ENCODE results near the gene SCN2A. TPM values are rescaled to one million over a fixed set of nuclear protein-coding genes. Genes with fewer than 3 reads are reported as not detected.

SCN2A gene
- total RNA-seq, 1 donor from 2014 or later = under 0.01 TPM

DNA sequence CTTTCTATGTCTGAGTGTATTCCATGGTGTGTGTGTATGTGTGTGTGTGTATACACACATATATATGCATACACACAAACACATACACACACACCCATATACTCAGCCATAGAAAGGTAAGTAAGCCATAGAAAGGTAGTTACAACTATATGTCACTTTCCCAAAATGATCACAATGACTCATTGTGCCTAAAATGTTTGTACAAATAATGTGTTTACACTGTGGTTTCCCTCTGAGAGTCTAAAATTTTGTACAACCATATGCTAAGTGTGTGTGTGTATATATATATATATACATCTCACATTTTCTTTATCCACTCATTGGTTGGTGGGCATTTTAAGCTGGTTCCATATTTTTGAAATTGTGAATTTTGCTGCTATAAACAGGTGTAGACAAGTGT, 175.0 kb downstream of the SCN2A start:
- DNase-seq (ENCODE audit: low read depth in 2 of 2) = no peak

DNA sequence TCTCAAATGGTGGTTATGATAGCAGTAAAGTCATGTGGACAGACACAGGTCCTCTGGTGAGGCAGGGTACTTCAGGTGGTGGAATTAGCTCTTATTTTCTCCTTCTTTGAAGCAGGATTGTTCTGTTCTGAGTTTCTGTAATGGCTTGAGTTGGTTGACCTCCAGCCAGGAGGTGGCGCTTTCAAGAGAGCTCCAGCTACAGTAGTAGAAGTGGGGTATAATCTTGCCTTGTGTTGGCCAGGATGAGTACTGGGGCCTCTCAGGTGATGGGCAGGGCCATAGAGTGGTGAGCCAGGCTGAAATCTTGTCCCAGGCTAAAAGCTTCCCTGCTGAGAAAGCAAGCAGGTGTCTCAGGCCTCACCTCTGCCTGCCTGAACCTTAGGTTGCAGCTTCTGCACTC, 177.8 kb downstream of the SCN2A start:
- DNase-seq (ENCODE audit: low read depth in 2 of 2) = no peak

DNA sequence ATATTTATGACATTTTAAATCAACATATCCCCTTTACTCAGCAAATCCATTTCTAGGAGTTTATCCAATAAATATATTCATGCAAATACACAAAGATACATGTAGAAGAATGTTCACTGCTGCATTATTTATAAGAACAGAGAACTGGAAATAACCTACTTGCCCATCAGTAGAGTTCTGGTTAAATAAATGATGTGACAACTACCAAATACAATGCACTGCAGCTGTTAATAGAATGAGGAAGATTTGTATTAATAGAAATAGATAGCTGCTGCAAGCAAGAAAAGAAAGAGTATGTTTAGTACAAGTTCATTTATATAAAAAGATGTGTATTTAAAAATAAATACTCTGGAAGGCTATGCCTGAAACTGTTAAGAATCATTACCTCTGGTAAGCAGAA, 181.0 kb downstream of the SCN2A start:
- no peak for DNase-seq (ENCODE audit: low read depth in 2 of 2)

GRCh38 chr2:165423081-165423480, 183.9 kb downstream of the SCN2A start:
- no peak for DNase-seq (ENCODE audit: low read depth in 2 of 2)

- DNase-seq (ENCODE audit: low read depth in 2 of 2) = no peak
These were observed 186.3 kb downstream of the SCN2A start for GRCh38 chr2:165425556-165425955.

DNA sequence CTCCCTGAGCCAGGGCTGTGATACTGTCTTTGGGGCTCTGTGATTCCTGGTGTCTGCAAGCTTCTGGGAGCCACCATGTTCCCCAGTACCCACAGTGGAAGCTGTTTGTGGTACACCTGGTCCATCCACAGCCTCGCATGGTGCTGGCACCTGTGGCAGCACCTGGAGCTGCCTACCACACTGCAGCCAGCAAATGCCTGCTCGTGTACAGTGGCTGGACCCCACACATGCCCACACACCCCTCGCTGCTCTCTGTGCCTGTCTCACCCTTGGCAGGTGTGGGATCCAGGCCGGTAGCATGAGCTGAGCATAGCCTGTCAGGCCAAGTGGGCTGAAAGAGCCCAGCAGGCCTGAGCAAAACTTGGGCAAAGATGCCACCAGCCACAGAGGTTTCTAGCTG, 188.5 kb downstream of the SCN2A start:
- no peak for DNase-seq (ENCODE audit: low read depth in 2 of 2)

- DNase-seq (ENCODE audit: low read depth in 2 of 2) = no peak
These were observed 189.7 kb downstream of the SCN2A start for GRCh38 chr2:165428926-165429325.

- DNase-seq (ENCODE audit: low read depth in 2 of 2) = no peak
These were observed 191.8 kb downstream of the SCN2A start for GRCh38 chr2:165431014-165431413.

DNA sequence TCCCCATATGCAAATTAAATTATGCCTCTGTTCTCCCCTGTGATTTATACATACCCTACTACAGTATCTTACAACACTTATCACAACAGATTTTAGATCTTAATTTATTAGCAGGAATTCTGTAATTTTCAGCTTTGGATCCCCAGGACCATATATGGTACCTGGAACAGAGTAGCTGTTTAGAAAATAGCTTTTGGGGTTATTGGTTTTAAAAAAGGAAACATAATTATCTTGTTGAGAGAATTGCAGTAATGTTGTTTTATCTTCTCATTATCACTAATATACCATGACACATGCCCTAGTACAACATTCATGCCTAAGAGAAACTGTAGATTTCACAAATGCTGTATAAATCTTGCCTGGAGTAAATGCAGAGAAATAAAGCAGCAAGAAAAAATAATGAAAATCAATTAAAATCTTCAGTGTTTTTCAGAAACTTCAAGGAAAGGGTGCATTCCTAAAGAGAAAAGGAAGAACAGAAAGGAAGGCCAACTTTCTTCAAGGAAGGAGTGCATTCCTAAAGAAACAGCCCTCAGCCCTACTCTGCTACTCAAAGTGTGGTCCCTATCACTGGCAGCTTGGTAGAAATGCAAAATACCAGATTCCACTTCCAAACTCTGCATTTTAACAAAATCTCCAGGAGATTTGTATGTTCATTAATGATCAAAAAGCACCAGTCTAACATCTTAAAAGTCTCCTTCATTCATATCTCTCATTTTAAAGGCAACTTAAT, 193.2 kb downstream of the SCN2A start:
- DNase-seq (ENCODE audit: low read depth in 2 of 2) = no peak

DNA sequence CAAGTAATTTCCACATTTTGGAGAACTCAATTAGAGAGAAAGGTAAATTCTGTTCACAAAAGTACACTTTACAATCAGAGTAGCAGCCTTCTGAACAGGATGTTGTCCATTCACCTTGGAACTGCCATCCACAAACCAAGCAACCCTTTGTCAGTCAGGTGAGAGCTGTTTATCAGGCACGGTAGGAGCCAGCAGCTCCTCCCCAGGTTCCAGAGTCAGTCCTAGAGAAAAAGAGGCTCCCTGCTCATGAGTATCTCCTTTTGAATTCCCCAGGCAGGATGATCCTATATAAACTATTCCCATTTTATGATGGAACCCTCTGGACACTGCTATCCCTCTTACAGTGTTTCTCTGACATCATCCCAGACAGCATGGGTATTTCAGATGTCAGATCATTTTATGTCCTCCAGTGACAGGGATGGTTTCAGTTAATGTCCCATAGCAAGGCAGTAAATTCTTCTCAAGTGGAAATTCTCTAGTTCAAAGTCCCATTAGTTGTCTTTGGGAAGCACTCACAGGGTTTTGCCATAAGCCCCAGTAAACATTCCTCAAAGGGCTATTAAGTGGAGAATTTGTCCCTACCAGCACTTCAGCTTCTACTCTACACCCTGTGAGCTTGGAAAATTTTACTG, 195.8 kb downstream of the SCN2A start:
- no peak for DNase-seq (ENCODE audit: low read depth in 2 of 2)

DNA sequence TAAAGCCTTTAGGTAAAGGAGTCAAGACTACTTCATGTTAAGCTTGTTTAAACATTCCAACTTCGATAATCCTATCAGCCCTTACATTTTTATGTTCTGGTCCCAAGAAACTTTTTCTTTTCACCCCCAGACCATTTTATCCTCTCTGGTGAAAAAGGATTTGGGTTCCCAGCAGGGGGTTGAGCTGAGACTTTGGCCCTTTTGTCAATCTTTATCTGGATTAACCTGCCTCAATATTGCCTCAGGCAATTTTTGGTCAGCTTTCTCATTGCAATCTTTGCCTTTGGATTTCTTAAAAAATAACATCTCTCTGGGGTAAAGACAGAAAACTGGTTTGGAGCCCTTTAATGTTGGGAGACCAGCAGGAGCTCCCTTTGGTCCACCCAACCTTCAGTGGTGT, 196.4 kb downstream of the SCN2A start:
- no peak for DNase-seq (ENCODE audit: low read depth in 2 of 2)

DNA sequence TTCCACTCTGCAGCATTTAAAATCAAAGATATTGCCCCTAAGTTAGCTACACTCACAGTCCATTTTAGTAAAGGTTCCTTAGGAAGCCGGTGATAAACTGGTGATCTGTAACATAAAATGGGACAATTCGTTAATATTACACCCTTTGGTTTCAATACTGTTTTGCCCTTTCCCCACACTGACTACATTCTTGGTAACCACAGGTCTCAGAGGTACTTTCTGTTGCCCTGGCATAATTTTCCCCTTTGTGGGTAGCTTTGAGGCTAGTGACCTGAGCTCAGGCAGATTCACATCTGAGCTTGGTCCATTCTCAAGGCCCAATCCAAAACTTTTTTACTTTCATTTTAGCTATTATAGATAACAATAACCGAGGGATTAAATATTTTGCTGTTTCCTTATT, 197.3 kb downstream of the SCN2A start:
- no peak for DNase-seq (ENCODE audit: low read depth in 2 of 2)

GRCh38 chr2:165440367-165440766, 201.2 kb downstream of the SCN2A start:
- peak; percentile 17 to 48 for DNase-seq (ENCODE audit: low read depth in 2 of 2)

Other genes starting within 250 kb of the SCN2A start
- 1.2 and 11.5 TPM in 2 replicates for gene SCN3A, start 35.4 kb upstream of the SCN2A start, total RNA-seq
- 0.13 and 0.38 TPM in 2 replicates for gene CSRNP3, start 230.3 kb downstream of the SCN2A start, total RNA-seq